H9 (cell line): ENCODE results near the gene ASPA. TPM values are rescaled to one million over a fixed set of nuclear protein-coding genes. Genes with fewer than 3 reads are reported as not detected.

ENCODE experiments used
- DNase-seq: peaks from one replicate; pipeline ENCODE4 v3.0.0-alpha.2; 2017
- H2AFZ ChIP-seq: one replicate; pipeline ENCODE4 v1.6.1; 2013; ENCODE audit warnings: mild to moderate bottlenecking, low read length, control low read depth, moderate library complexity
- H2AK5ac ChIP-seq: 2 replicates; pipeline ENCODE4 v1.6.1; 2013; ENCODE audit warnings: low read length, control low read depth, mixed read lengths; ENCODE audit not compliant: insufficient read length
- H2BK120ac ChIP-seq: one replicate; pipeline ENCODE4 v1.6.1; 2013; ENCODE audit warnings: low read depth, mild to moderate bottlenecking, low read length, control low read depth, inconsistent platforms; ENCODE audit not compliant: poor library complexity, severe bottlenecking
- H2BK12ac ChIP-seq: 2 replicates; pipeline ENCODE4 v1.6.1; 2013; ENCODE audit warnings: low read length, control low read depth, mixed read lengths, low read depth; ENCODE audit not compliant: insufficient read length
- H2BK15ac ChIP-seq: 2 replicates; pipeline ENCODE4 v1.6.1; 2013; ENCODE audit warnings: low read depth, low read length, control low read depth
- H2BK20ac ChIP-seq: one replicate; pipeline ENCODE4 v1.6.1; 2013; ENCODE audit warnings: low read depth, mild to moderate bottlenecking, low read length, control low read depth, inconsistent platforms; ENCODE audit not compliant: poor library complexity, severe bottlenecking
- H2BK5ac ChIP-seq: 2 replicates; pipeline ENCODE4 v1.6.1; 2013; ENCODE audit warnings: low read length, control low read depth, mixed read lengths; ENCODE audit not compliant: insufficient read length
- H3K14ac ChIP-seq: 2 replicates; pipeline ENCODE4 v1.6.1; 2013; ENCODE audit warnings: low read length, control low read depth; ENCODE audit not compliant: insufficient read depth
- H3K18ac ChIP-seq: 2 replicates; pipeline ENCODE4 v1.6.1; 2013; ENCODE audit warnings: low read depth, mild to moderate bottlenecking, mixed read lengths, low read length, control low read depth; ENCODE audit not compliant: insufficient read length
- H3K23ac ChIP-seq: 2 replicates; pipeline ENCODE4 v1.6.1; 2013; ENCODE audit warnings: low read length, control low read depth, mixed read lengths, low read depth; ENCODE audit not compliant: insufficient read length
- H3K23me2 ChIP-seq: 2 replicates; pipeline ENCODE4 v1.6.1; 2013; ENCODE audit warnings: low read depth, mild to moderate bottlenecking, mixed read lengths, low read length, control low read depth; ENCODE audit not compliant: insufficient read length, poor library complexity, severe bottlenecking
- H3K27ac ChIP-seq: 2 replicates; pipeline ENCODE4 v1.5.1; 2013; ENCODE audit warnings: low read length, control low read depth, mixed read lengths, low read depth; ENCODE audit not compliant: insufficient read length
- H3K27me3 ChIP-seq: 2 replicates; pipeline ENCODE4 v1.6.1; 2013; ENCODE audit warnings: low read length, control low read depth, inconsistent platforms; ENCODE audit not compliant: insufficient read depth
- H3K4ac ChIP-seq: 2 replicates; pipeline ENCODE4 v1.6.1; 2013; ENCODE audit warnings: low read depth, mild to moderate bottlenecking, control low read depth, inconsistent platforms, low read length, moderate library complexity
- H3K4me1 ChIP-seq: 2 replicates; pipeline ENCODE4 v1.6.1; 2013; ENCODE audit warnings: low read length, control low read depth, inconsistent platforms; ENCODE audit not compliant: insufficient read depth
- H3K4me2 ChIP-seq: 2 replicates; pipeline ENCODE4 v1.6.1; 2013; ENCODE audit warnings: low read length, control low read depth, mixed read lengths; ENCODE audit not compliant: insufficient read length, insufficient read depth
- H3K56ac ChIP-seq: 2 replicates; pipeline ENCODE4 v1.6.1; 2013; ENCODE audit warnings: low read depth, mild to moderate bottlenecking, mixed read lengths, low read length, control low read depth; ENCODE audit not compliant: insufficient read length
- H3K79me1 ChIP-seq: 2 replicates; pipeline ENCODE4 v1.6.1; 2013; ENCODE audit warnings: low read depth, mild to moderate bottlenecking, moderate library complexity, low read length, control low read depth, inconsistent platforms; ENCODE audit not compliant: insufficient read depth, poor library complexity, severe bottlenecking
- H3K79me2 ChIP-seq: 2 replicates; pipeline ENCODE4 v1.6.1; 2013; ENCODE audit warnings: low read length, control low read depth, inconsistent platforms; ENCODE audit not compliant: insufficient read depth
- H3K9ac ChIP-seq: 2 replicates; pipeline ENCODE4 v1.6.1; 2013; ENCODE audit warnings: low read length, control low read depth, mixed read lengths; ENCODE audit not compliant: insufficient read length; ENCODE audit errors: extremely low read depth
- H3K9me3 ChIP-seq: one replicate; pipeline ENCODE4 v1.6.1; 2013; ENCODE audit warnings: low read depth, low read length, inconsistent platforms; ENCODE audit not compliant: control insufficient read depth
- H3T11ph ChIP-seq: one replicate; pipeline ENCODE4 v1.6.1; 2013; ENCODE audit warnings: mild to moderate bottlenecking, low read length, control low read depth, inconsistent platforms
- H4K20me1 ChIP-seq: one replicate; pipeline ENCODE4 v1.6.1; 2013; ENCODE audit not compliant: control insufficient read depth, insufficient read length, insufficient read depth
- H4K5ac ChIP-seq: 2 replicates; pipeline ENCODE4 v1.6.1; 2013; ENCODE audit warnings: low read depth, mild to moderate bottlenecking, mixed read lengths, low read length, control low read depth; ENCODE audit not compliant: insufficient read length
- H4K8ac ChIP-seq: replicated peaks from 2 replicates; pipeline ENCODE4 v1.6.1; 2013; ENCODE audit warnings: low read length, control low read depth, mixed read lengths, low read depth; ENCODE audit not compliant: insufficient read length
- H4K91ac ChIP-seq: 2 replicates; pipeline ENCODE4 v1.6.1; 2013; ENCODE audit warnings: low read depth, mild to moderate bottlenecking, moderate library complexity, mixed read lengths, low read length, control low read depth; ENCODE audit not compliant: insufficient read length
- H3K27ac Mint-ChIP-seq, 3 experiments: 2 replicates in 2 of 3; 3 replicates in 1 of 3; pipeline ENCODE4 v1.8.0; 2020 to 2021; ENCODE audit warnings: mixed read lengths in 3 of 3, mild to moderate bottlenecking in 1 of 3, moderate library complexity in 1 of 3
- H3K27me3 Mint-ChIP-seq: 2 replicates; pipeline ENCODE4 v1.8.0; 2021; ENCODE audit warnings: low read depth, mild to moderate bottlenecking, moderate library complexity, mixed read lengths
- H3K36me3 Mint-ChIP-seq, 3 experiments: 2 replicates in 2 of 3; 3 replicates in 1 of 3; pipeline ENCODE4 v1.8.0; 2020 to 2021; ENCODE audit warnings: low read depth in 3 of 3, mixed read lengths in 3 of 3; ENCODE audit not compliant: insufficient read depth in 1 of 3
- H3K4me1 Mint-ChIP-seq, 2 experiments: 2 replicates each; pipeline ENCODE4 v1.8.0; 2020; ENCODE audit warnings: mixed read lengths in 2 of 2
- H3K4me3 Mint-ChIP-seq, 2 experiments: 2 replicates in 1 of 2; 3 replicates in 1 of 2; pipeline ENCODE4 v1.8.0; 2020 to 2021; ENCODE audit warnings: mild to moderate bottlenecking in 2 of 2, mixed read lengths in 2 of 2, moderate library complexity in 1 of 2
- H3K9me3 Mint-ChIP-seq, 2 experiments: 2 replicates in 1 of 2; 3 replicates in 1 of 2; pipeline ENCODE4 v1.8.0; 2020; ENCODE audit warnings: mild to moderate bottlenecking in 2 of 2, mixed read lengths in 2 of 2, moderate library complexity in 1 of 2
- CTCF ChIP-seq: fragments of 200-600 bp; sonication (generic); conservative IDR thresholded peaks from 3 replicates; pipeline ENCODE4 v1.8.0; 2021; ENCODE audit warnings: antibody characterized with exemption, mild to moderate bottlenecking
- WGBS: extraction: QIAGEN DNeasy Blood & Tissue Kit; methylation state at CpG from one replicate; pipeline ENCODE4 v1.1.7; 2013; ENCODE audit warnings: missing lambda C conversion rate, low lambda C conversion rate, mixed read lengths; ENCODE audit not compliant: insufficient read length; ENCODE audit errors: extremely low coverage; 5-methylcytosine and 5-hydroxymethylcytosine counted together
- total RNA-seq: library from RNA; stranded (reverse); gene quantifications from 2 replicates; pipeline ENCODE4 v1.2.1, GENCODE V29; 2021

The ASPA gene
- total RNA-seq, 1 experiment from 2014 or later, result not detected

- no CpG with 5 or more reads among the region's 5 CpGs for whole genome bisulfite sequencing
- no peak overlapping the region for H3K23ac ChIP-seq
- H4K8ac ChIP-seq, result no peak overlapping the region
- H3K9ac ChIP-seq, result no peak overlapping the region
- H3K4me1 Mint-ChIP-seq, result peaks cover 16 to 32% of the 10 kb centered on the region in 2 experiments
- H2BK12ac ChIP-seq, result no peak overlapping the region
- H3K27me3 ChIP-seq, result no peaks in the 10 kb centered on the region
- no peak overlapping the region for H3T11ph ChIP-seq
- no peaks in the 10 kb centered on the region for H3K9me3 ChIP-seq
- no peak overlapping the region for H4K5ac ChIP-seq
- no peak overlapping the region for H3K27ac Mint-ChIP-seq
- DNase-seq, result peak; percentile 25
- H3K9me3 Mint-ChIP-seq, result no peaks in the 10 kb centered on the region
- H3K4ac ChIP-seq, result no peak overlapping the region
- no peak overlapping the region for H4K91ac ChIP-seq
- H3K23me2 ChIP-seq, result peaks cover 6% of the 10 kb centered on the region
- no peaks in the 10 kb centered on the region for H4K20me1 ChIP-seq
- peaks cover 4% of the 10 kb centered on the region for H3K27me3 Mint-ChIP-seq
- H3K14ac ChIP-seq, result no peak overlapping the region
- TF ChIP-seq CTCF, result no peak
- H3K27ac ChIP-seq, result no peak overlapping the region
- no peaks in the 10 kb centered on the region for H3K36me3 Mint-ChIP-seq
- H2BK20ac ChIP-seq, result no peak overlapping the region
- H3K4me3 Mint-ChIP-seq, result no peak overlapping the region
- no peak overlapping the region for H3K56ac ChIP-seq
- no peaks in the 10 kb centered on the region for H3K79me1 ChIP-seq
- no peak overlapping the region for H2BK5ac ChIP-seq
- H2BK15ac ChIP-seq, result no peak overlapping the region
- H2AFZ ChIP-seq, result no peak overlapping the region
- H3K18ac ChIP-seq, result no peak overlapping the region
- no peaks in the 10 kb centered on the region for H3K79me2 ChIP-seq
- H3K4me2 ChIP-seq, result no peak overlapping the region
- H3K4me1 ChIP-seq, result peaks cover 2% of the 10 kb centered on the region; the same call in 1 of the 2 replicates
- H2AK5ac ChIP-seq, result no peak overlapping the region
- H2BK120ac ChIP-seq, result no peak overlapping the region
These were observed 58.0 kb downstream of the ASPA start for GRCh38 chr17:3533752-3534151.
